Measurements from ENCODE around the gene FCHSD2.
"Not testable (repeated sequence)": the region's sequence is repeated elsewhere in the genome, so short reads cannot be mapped to it uniquely, and the experiment has no call there.

FCHSD2 gene

DNA sequence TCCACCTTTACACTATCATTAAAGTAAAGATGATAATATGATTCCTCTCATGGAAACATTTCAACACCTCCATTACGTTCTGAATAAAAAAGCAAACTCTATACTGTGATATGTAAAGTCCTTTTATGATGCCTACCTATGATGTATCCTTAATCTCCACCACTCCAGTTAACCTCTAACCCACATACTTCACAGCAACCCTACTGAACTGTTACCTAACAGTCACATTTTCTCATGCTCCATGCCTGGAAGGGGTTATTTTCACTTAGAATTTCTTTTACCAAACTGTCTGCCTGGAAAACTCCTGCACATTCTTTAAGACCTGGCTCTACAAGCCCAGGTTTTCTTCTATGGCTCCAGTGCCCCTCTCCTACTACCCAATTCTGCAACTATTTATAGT is 129.1 kb downstream of the FCHSD2 start:
- no peak for DNase-seq

DNA sequence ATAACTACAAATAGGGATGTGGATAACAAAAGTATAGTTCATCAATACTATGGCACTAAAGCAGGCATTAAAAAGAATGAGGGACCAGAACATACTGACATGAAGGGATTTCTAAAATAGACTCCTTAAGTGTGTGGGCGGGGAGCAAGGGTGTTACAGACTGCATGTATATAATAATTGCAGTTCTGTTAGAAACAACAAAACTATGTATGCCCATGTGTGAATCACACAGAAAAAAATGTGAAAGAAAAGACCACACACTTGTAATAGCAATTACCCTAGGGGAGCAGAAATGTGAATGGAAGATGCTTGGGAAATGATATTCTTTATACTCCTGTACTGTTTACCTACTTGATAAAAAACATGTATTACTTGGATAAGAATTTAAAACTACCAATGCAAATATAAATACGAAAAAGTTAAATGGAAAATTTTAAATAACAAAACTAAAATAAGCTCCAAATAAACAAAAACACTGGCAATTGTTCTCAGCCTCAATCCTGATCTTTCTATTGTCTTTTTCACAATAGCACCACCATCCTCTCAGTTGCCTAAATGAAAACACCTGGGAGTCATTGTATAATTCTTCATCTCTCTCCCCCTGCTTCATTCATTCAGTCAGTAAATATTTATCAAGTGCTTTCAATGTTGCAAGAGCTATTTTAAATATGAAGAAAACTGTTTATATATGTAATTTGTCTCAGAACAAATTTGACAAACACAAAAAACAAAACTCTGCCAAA is 129.8 kb downstream of the FCHSD2 start:
- no peak for DNase-seq

DNA sequence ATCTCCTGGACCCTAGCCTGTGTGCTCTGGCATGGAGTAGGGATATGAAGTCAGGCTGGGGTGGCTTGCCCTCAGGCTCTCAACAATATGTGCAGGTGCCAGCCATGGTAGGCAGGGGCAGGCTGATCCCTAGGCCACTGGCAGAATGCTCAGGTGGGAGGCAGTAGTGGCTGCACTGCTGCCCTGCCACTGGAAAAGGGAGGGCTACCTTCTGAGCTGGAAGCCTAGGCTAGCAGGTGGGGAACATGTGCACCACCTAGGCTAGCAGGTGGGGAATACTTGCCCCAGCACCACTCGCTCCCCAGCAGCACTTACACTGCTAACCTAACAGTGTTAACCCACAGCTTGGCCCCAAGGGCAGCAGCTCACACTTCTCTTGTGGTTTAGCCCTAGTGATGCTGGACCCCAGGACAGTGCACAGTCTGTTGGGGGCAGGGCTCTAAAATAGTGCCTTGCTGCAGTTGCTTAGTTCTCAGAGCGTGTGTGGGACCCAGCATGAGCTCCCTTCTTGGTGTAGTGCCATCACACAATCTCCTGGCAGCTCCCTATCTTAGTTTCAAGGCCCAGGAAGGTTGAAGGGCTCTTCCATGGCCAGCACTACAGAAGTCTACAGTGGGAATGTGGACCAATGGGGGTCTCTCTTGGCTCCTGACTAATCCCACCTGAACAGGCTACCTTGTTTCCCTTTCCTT is 130.8 kb downstream of the FCHSD2 start:
- no peak for DNase-seq

DNA sequence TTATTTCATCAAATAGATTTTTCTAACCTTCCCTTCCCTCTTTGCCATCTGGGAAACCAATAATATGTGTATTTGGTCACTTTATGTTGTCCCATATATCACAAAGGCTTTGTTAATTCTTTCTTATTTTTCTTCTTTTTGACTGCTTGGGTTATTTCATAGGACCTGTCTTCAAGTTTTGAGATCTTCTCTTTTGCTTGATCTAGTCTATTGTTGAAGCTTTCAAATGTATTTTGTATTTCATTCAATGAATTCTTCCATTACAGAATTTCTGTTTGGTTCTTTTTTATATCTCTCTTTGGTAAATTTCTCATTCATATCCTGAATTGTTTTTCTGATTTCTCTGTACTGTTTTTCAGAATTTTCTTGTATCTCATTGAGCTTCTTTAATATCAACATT is 132.1 kb downstream of the FCHSD2 start:
- DNase-seq: no peak

DNA sequence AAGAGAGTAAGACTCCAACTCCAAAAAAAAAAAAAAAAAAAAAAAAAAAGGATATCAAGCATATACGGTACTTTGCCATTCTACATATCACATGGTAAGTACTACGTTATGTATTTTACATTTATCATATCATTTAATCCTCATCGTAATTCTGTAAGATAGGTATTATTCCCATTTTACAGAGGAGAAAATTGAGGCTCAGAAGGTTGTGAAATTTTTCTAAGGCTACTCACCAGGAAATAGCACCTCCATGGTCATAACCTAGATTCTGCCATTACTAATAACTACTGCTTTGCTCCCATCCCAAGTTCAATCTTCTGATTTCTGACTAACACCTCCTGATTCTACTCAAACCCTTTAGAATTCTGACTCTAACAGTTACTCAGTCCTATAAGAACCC is 138.0 kb downstream of the FCHSD2 start:
- DNase-seq: no peak

DNA sequence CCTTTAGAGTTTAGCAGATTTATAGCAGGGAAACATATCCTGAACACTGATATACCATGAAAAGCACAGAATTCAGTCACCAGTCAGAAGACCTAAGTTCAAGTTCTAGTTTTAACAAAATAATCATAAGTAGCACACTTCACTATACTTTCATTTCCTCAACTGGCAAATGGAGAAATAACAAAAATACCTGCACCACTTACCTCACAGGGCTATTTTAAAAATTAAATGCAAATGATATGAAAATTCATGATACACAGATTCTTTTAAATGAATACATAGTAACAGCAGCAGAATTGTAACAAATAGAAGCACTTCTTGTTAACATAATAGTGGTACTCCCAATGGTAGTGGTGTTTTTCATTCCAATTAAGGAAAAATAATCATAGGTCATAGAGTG is 139.0 kb downstream of the FCHSD2 start:
- no peak for DNase-seq

DNA sequence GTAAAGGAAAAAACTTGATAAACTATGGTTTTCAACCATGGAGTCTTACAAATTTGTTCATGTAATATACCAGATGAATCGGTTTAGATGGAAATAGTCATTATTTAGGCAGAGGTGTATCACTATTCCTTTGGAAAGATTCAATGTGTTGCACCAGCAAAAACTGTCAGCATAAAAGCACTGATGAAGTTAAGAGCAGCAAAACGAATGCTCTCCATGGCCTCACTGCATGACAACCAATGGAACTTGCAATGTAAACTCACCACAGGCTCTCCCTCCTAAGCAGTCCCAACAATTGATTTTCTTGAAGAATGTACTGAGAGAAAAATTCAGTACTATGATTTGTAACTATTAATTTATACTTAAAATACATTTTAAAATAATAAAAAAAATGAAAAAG is 139.9 kb downstream of the FCHSD2 start:
- DNase-seq: no peak

DNA sequence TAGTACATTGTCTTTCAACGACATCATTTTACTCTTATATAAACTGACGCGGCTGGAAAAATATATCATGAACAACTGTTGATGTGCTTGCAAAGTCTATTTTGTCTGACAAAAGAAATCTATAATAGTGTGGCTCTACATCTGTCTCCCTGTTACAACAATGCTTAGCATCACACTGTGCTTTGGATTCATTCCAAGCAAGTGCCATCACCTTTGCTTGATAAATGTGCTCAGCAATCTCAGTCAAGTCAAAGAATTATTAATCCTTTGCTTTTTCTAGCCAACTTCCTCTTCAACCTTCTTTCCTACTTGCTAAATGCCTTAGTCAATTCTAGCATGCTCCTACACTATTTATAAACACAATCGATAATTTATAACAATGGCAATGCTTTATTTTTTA is 140.5 kb downstream of the FCHSD2 start:
- no peak for DNase-seq

DNA sequence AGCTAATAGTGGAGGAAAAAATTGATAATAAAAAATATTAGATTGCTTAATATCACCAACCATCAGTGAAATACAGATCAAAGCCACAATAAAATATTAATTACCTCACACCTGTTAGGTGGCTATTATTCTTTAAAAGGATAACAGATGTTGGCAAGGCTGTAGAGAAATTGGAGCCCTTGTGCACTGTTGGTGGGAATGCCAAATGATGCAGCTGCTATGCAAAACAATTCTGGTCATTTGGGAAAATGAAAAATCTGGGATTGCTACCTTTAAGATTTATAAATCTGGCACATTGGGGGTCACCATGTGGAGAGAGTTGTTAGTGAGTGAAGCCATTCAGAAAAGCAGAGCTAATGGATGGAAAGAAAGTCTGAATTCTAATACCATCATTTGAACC is 143.4 kb downstream of the FCHSD2 start:
- no peak for DNase-seq

DNA sequence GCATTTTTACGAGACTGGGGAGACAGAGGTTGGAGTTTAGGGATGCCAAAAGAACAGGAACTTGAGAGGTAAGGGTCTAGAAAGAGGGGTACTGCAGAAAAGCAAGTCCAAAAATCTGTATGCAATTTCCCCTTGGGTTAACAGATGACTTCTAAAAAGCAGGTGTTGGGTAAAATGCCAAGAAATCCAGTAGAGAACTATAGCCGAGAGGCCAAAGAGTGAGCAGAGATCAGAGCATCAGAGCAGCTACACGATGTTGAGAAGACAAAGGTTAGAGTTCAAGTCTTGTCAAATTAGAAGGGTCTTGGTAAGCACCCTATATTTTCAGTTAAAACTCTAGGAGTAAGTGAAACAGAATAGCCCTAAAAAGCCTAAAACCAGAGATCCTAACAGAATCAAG is 145.2 kb downstream of the FCHSD2 start:
- peak in 2 of 51 donors; percentile 17 to 35 for DNase-seq

DNA sequence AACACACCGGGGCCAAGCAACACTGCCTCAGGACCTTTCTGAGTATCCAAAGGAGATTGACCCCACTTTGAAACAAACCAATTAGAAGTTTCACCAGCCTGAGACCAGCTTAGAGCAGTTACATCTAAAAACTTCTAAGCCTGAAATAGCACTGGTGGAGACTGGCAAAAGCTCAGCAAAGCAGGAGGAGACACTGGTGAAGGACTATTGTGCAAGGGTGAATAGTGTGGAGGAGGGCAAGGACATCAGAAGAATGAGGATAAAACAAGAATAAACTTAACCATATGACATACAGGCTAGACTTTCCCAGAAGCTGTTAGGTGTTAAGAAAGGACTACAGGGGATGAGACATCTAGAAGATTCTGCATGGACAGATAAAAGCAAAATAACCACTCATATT is 152.4 kb downstream of the FCHSD2 start:
- DNase-seq: no peak

DNA sequence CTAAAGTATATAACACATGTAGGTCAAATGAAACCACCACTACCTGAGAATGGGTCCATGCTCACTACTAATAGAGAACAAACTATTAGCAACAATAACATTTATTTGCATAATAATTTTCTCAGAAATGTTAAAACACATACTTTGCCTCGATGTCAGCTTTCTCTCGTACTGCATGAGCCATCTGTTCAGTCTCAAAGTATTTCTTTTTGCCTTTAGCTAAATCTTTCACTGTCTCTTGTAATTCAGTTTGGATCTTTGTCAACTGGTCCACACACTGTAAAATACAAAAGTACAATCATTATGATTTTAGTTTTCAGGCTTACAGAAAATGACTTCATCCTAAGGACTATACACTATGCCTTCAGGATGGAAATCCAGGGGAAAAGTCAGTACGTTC is 153.3 kb downstream of the FCHSD2 start:
- DNase-seq: no peak

DNA sequence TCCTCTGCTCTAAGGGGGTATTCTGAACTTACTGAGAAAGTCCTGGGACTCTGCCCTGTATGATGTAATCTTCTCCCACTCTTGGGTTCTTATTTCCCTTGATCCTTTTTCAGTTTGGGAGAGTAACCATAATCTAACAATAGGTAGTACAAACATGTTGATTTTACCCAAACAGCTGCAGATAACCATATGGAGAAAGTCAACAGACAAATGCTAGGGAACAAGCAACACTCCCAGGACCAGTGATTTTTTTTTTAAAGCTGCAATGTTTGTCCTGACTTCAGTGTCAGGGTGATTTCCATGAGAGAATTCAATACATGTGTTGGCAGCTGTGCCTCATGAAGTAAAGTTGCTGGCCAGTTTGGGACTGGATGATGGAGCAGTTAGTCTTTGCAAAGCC is 156.5 kb downstream of the FCHSD2 start:
- DNase-seq: no peak

DNA sequence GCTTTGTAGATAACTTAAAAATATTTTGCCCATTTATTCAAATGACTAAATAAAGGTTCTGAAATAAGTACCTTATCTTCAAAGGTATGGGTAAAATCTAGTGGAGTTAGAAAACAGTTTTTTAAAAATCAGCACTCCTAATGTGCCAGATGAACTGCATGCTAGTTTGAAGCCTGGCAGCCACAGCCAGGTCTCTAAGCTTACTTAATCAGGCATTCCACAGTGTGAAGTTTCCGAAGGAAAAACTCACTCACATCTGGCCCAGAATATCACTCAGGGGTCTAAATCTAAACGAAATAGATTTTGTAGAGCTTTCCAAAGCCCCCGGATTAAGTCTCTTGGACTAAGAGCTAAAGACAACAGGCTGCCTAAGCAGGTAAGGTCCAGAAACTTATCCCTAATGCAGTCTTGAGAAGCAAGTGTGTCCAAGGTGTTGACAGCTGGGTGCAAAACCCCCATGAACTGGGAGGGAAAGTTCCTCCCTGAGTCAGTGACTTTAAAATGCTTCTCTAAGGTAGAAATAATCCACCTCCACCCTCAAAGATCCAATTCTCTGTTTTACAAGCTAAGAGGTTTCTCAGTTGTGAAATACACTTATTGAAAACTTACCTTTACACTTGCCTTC is 157.6 kb downstream of the FCHSD2 start:
- no peak for DNase-seq

DNA sequence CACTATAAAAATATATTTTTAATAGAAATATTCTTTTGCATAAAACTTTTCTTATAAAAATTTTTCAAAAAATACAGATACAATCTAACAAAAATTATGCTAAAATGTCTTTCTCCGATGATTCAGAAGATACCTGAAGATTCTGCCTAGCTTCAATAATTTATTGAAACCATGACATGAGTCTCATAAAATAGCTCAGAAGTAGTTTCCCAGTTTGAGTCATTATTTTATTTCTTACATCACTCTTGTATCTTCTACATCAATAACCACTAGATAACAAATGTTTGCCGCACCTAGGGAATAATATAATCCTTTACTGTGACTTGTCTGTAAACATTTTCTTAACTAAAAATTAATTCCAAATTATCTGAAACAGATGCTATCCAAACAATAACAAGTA is 158.6 kb downstream of the FCHSD2 start:
- no peak for DNase-seq

DNA sequence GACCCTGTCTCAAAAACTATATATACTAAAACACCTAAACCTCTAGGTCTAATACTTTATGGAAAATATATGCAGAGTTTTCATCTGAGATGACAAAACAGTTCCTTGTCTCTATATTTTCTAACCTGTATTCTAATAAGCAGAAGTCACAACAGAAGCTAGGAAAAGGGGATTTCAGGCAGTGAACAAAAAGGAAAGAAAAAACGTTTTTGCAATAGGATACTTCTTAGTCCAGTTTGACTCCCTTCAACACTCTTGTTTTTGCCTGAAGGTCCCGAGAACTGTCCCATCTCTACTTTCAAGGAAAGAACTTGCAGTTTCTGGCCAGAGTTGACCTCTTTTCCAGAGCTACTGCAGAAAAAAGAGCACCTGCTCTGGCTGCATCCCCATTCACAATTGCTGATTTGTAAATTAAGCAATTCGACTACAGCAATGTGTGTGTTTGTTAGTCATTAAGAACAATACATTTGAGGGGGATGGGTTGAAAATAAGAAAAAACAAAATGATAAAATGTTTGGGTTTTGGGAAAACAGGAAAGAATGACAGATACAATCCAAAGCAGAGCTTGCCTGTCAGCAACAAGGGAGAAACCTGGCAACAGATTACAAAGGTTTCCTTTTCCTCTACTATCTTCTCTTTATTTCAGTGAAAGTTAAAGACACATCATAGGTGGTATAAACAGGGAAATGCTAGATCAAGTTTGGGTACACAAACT is 160.0 kb downstream of the FCHSD2 start:
- no peak for DNase-seq

DNA sequence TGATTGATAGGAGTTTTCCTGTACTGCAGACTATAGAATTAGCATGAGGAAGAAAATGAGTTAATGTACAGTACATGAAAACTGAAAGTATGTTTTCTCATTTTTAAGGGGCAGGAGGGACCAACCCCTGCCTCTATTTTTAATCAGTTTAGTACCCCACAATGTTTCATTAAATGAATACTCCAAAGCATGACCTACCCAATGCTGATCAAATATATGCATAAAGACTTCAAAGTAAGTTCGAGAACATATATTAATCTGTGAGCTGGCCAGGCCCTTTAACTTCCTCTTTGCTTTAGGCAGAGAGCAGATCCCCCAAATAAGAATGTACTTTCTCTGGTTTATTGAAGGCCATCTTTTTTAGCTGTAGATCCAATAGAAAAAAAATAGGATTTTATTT is 161.0 kb downstream of the FCHSD2 start:
- DNase-seq: no peak

DNA sequence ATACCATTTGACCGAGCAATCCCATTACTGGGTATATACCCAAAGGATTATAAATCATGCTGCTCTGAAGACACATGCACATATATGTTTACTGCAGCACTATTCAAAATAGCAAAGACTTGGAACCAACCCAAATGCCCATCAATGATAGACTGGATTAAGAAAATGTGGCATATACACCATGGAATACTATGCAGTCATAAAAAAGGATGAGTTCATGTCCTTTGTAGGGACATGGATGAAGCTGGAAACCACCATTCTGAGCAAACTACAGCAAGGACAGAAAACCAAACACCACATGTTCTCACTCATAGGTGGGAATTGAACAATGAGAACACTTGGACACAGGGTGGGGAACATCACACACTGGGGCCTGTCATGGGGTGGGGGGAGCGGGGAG is 164.3 kb downstream of the FCHSD2 start:
- DNase-seq: not testable (repeated sequence)

DNA sequence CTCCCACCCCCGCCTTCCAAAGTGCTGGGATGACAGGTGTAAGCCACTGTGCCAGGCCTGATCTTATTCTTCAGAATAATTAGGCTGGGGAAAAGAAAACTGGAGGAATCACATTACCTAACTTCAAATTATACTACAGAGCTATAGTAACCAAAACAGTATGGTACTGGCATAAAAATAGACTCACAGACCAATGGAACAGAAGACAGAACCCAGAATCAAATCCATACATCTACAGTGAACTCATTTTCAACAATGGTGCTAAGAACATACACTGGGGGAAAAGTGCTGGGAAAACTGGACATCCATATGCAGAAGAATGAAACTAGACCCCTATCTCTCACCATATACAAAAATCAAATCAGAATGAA is 165.6 kb downstream of the FCHSD2 start:
- not testable (repeated sequence) for DNase-seq

DNA sequence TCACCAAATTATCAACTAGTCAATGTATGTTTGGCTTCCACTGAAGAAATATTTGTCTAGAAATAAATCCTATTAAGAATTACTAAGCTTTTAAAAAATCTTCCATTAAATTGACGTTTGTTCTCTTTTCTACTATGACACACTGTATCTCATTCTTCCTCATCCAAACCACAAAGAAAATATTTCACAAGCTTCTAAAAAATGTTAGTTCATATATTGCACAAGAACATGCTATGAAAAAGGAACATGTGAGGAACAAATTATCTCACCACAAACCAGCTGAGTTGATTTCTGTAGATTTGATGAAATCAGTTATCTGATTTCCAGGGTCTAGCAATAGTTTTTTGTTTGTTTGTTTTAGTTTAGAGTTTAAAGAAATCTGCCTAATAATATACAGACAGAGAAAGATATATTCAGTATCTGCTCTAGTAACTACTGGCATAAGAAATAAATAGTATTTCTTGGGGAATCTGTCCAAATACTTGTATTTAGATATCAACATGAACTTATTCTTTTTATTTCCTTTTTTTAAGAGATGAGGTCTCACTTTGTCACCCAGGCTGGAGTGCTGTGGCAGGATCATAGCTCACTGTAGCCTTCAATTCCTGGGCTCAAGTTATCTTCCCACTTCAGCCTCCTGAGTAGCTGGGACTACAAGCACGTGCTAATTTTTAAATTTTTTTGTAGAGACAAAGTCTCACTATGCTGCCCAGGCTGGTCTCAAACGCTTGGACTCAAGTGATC is 166.2 kb downstream of the FCHSD2 start:
- no peak for DNase-seq

DNA sequence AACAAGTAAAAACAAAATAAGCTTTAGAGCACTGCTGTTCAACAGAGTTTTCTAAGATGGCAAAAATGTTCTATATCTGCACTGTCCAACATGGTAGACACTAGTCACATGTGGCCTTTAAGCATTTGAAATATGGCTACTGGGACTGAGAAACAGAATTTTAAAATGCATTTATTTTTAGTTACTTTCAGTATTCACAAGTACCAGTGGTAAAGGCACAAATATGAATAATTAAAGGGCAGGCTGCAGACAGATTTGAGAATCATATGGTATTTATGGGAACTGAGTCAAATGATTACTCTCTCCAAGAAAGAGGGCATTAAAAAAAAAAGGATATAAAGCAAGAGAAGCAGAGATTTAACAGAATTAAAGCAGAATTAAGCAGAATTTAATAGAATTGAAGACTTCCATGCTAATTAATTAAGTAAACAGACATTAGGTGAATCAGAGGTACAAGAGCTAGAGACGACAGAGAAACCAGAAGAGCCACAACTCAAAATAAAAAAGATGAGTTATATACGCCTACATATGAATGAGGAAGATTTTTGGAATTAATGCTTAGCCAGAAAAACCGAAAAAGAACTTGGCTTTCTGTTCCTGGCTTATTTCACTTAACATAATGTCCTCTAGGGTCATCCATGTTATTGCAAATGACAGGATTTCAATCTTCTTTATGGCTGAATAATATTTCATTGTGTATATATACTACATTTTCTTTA is 167.5 kb downstream of the FCHSD2 start:
- no peak for DNase-seq

All from hypothalamus (tissue), 51 donors.